ENCODE data around the gene FNTB. TPM values are rescaled to one million over a fixed set of nuclear protein-coding genes. Genes with fewer than 3 reads are reported as not detected.
A peak's percentile ranks its signal among the peaks of the same experiment; 100 is the strongest.

FNTB gene
- total RNA-seq, 4 donors from 2014 or later, result 34.0 to 48.6 (median 38.8) TPM

DNA sequence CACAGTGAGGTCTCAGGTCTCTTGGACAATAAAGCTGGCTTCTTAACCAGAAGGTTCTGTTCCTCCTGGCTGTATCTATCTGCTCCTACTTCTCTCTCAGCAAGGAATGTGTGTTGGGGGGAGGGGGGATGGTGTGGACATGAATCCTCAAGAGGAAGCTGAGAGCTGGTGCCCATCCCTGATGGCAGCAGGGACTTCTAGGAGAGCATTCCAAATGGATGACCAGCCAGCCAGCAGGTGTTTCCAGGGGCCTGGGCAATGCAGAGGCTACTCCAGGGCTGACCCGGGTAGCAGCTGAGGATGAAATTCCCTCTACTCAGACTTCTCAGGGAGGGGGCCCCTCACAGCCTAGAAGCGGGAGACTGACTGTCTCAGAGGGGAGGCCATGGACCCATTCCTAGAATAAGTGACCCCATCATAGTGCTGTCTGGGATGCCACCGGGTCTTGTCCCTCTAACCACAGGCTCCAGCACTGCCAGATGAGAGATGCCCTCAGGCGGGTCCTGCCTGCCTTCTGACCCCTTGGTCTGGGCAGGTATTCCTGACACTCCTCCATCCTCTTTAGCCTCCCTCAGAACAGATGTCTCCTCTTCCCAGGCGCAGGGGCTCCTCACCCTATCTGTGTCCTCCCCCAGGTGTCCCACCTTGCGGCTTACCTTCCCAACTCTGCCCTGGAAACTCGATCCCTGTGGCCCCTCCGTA lies 15.8 kb upstream of the FNTB start:
- no peak for DNase-seq (ENCODE audit: low spot score in 2 of 2)
- 64% methylated on average over 8 of the region's 8 CpGs for WGBS, 2 donors
- H3K4me3 ChIP-seq (ENCODE audit: low read depth, poor library complexity, severe bottlenecking), result no peak overlapping the region
- intact Hi-C loops (cut with DNase I; ENCODE audit: low total_unique reads), result loop anchor here (10.0 kb wide), 1 partner anchor 146 kb away; no protein-coding TSS in a partner anchor
- no peak for TF ChIP-seq POLR2A (IDR thresholded peaks at IDR 0.05)
- TF ChIP-seq, protein P1, sequence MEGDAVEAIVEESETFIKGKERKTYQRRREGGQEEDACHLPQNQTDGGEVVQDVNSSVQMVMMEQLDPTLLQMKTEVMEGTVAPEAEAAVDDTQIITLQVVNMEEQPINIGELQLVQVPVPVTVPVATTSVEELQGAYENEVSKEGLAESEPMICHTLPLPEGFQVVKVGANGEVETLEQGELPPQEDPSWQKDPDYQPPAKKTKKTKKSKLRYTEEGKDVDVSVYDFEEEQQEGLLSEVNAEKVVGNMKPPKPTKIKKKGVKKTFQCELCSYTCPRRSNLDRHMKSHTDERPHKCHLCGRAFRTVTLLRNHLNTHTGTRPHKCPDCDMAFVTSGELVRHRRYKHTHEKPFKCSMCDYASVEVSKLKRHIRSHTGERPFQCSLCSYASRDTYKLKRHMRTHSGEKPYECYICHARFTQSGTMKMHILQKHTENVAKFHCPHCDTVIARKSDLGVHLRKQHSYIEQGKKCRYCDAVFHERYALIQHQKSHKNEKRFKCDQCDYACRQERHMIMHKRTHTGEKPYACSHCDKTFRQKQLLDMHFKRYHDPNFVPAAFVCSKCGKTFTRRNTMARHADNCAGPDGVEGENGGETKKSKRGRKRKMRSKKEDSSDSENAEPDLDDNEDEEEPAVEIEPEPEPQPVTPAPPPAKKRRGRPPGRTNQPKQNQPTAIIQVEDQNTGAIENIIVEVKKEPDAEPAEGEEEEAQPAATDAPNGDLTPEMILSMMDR (IDR thresholded peaks at IDR 0.05), result no peak

DNA sequence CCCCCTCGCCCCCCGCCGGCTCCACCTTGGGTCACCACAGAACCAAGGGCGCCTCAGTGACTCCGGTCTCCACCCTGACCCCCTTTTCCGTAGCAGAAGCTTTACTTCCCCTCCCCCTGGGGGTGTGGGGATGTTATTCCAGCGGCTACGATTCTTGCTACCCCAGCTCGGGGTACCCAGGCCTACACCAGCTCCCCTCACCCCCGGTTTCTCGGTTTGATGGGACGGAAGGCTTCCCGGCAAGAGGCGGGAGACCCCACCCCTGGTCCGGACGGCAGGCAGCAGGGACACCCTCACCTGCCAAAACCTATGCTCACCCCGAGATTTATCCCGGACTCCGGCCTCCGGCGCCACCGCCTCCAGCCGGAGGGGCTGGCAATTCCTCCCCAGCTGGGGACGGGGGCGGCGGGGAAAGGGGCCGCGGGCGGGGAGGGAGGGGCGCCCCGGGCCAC lies 15.2 kb upstream of the FNTB start:
- intact Hi-C loops (cut with DNase I; ENCODE audit: low total_unique reads), result loop anchor here (10.0 kb wide), 1 partner anchor 147 kb away; no protein-coding TSS in a partner anchor
- TF ChIP-seq, protein P1 (IDR thresholded peaks at IDR 0.05), result no peak
- no peak for TF ChIP-seq POLR2A (IDR thresholded peaks at IDR 0.05)
- peak overlapping the region; percentile 33 for H3K4me3 ChIP-seq (ENCODE audit: low read depth, poor library complexity, severe bottlenecking)
- 3 to 10% methylated on average over 28 to 30 of the region's 31 CpGs for WGBS, 2 donors
- no peak for DNase-seq (ENCODE audit: low spot score in 2 of 2)

DNA sequence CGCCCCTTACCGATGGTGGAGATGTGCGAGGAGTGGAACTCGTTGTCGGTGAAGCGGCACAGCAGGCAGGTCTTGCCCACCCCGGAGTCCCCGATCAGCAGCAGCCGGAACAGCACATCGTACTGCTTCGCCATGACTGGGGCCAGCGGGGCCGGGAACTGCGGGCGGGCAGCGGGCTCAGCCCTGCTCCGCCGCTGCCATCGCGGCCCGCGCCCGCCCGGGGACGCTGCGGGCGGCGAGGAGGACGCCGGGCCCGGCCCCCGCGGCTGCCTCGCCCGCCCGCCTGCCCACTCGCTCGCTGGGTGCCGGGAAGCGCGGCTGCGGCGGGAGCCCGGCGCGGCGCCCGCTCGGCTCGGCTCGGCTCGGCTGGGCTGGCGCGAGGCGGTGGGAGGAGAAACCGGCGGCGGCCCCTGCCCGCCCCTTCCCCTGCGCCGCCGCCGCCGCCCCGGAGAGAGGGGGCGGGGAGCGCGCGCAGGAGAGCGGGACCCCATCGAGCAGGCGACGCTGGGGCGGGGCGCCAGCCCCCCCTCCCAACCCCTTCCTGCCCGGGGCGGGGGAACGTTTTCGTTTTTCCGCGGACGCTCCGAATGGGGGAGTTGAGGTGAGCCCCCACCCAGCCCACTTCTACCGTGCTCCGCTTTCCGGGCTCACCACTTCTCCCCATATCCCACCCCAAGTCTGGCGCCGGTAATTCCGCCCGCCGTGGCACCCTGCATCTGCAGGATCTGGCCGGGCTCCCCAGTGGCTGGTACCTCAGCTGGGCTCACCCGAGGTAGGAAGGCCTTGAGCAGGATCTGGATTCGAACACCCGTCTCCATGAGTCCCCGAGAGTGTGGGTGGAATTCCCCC lies 14.5 kb upstream of the FNTB start, which contains the start of gene RAB15:
TSS of gene RAB15 (minus strand) at position 394 of the 849 bp plus-strand sequence. CDS start at position 134, 260 bp downstream.
- TF ChIP-seq POLR2A (IDR thresholded peaks at IDR 0.05), result no peak
- TF ChIP-seq, protein P1 (IDR thresholded peaks at IDR 0.05), result no peak
- WGBS, 2 donors, result 0 to 1% methylated on average over 17 to 27 of the region's 96 CpGs
- peak within 1 kb of the TSS; percentile 33 for H3K4me3 ChIP-seq (ENCODE audit: low read depth, poor library complexity, severe bottlenecking)
- intact Hi-C loops (cut with DNase I; ENCODE audit: low total_unique reads), result loop anchor here (10.0 kb wide), 1 partner anchor 147 kb away; no protein-coding TSS in a partner anchor
- DNase-seq (ENCODE audit: low spot score in 2 of 2), result no peak

DNA sequence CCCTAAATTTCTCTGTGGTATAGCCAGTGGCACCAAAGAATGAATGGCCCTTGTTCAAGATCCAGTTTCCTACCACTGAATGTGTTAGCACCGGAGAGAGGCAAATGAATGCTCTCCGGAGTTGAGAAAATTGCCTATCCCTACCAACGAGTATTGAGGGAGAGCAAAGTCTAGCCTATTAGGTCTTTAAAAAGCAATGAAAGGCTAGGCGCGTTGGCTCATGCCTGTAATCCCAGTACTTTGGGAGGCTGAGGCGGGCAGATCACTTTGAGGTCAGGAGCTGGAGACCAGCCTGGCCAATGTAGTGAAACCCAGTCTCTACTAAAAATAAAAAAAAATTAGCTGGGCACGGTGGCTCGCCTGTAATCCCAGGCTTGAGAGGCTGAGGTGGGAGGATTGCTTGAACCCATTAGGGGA lies 13.7 kb upstream of the FNTB start:
- DNase-seq (ENCODE audit: low spot score in 2 of 2), result peak in 1 of 2 donors; percentile 31

DNA sequence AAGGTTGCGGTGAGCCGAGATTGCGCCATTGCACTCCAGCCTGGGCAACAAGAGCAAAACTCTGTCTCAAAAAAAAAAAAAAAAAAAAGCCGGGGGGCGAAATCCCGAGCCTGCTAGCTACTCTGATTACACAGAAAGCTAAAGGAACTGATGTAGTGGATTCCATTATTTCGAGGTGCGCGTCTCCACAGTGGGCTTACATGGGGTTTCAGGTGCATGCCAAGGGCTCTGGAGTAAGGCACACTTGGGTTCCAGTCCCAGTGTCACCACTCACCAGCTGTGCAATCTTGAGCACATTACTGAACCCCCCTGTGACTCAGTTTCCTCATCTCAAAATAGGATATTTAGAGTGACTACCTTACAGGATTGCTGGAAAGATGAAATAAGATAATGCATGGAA lies 12.9 kb upstream of the FNTB start:
- no peak overlapping the region for H3K4me3 ChIP-seq (ENCODE audit: low read depth, poor library complexity, severe bottlenecking)
- TF ChIP-seq, protein P1 (IDR thresholded peaks at IDR 0.05), result no peak
- no peak for TF ChIP-seq POLR2A (IDR thresholded peaks at IDR 0.05)
- intact Hi-C loops (cut with DNase I; ENCODE audit: low total_unique reads), result loop anchor here (10.0 kb wide), 1 partner anchor 149 kb away; no protein-coding TSS in a partner anchor
- DNase-seq (ENCODE audit: low spot score in 2 of 2), result peak in 1 of 2 donors; percentile 53
- 95 to 96% methylated on average over 9 of the region's 9 CpGs for WGBS, 2 donors

More for the DNA sequence above, 13.7 kb upstream of the FNTB start:
- 63 to 71% methylated on average over 8 of the region's 8 CpGs for WGBS, 2 donors
- H3K4me3 ChIP-seq (ENCODE audit: low read depth, poor library complexity, severe bottlenecking), result no peak overlapping the region
- TF ChIP-seq, protein P1 (IDR thresholded peaks at IDR 0.05), result no peak
- no peak for TF ChIP-seq POLR2A (IDR thresholded peaks at IDR 0.05)
- intact Hi-C loops (cut with DNase I; ENCODE audit: low total_unique reads), result loop anchor here (10.0 kb wide), 1 partner anchor 148 kb away; no protein-coding TSS in a partner anchor

Measured in lower leg skin (tissue), 4 donors.